ENCODE results near the gene SEPTIN5.

The SEPTIN5 gene

GRCh38 chr22:19666673-19667593, 47.4 kb upstream of the SEPTIN5 start:
- H3K4me2 ChIP-seq (ENCODE audit: low read length), result no peak overlapping the region

GRCh38 chr22:19667872-19668740, 46.2 kb upstream of the SEPTIN5 start:
- Histone ChIP-seq H3K4me3 (ENCODE audit: low read length) (no peak overlapping the region), H3K27ac (ENCODE audit: low read length) (no peak overlapping the region), H3K4me1 (ENCODE audit: low read length) (no peaks in the 10 kb centered on the region), H3K79me2 (ENCODE audit: low read length) (no peaks in the 10 kb centered on the region), H2AFZ (ENCODE audit: low read depth, low read length) (no peak overlapping the region), H4K20me1 (ENCODE audit: insufficient read depth, low read length) (no peaks in the 10 kb centered on the region), H3K36me3 (replicated peaks; ENCODE audit: low read depth, low read length) (no peaks in the 10 kb centered on the region), H3K27me3 (ENCODE audit: low read depth, low read length) (peaks cover 13% of the 10 kb centered on the region), H3K4me2 (ENCODE audit: low read length) (no peak overlapping the region), H3K9me3 (ENCODE audit: insufficient read depth, low read length) (no peaks in the 10 kb centered on the region), H3K9ac (ENCODE audit: low read length) (no peak overlapping the region)
- TF ChIP-seq CTCF (IDR thresholded peaks at IDR 0.05; ENCODE audit: low read depth, low read length) (no peak), EZH2phosphoT487 (IDR thresholded peaks at IDR 0.05; ENCODE audit: low read depth) (no peak)

More at GRCh38 chr22:19666673-19667593, 47.4 kb upstream of the SEPTIN5 start:
- Histone ChIP-seq H3K9me3 (ENCODE audit: insufficient read depth, low read length) (no peaks in the 10 kb centered on the region), H2AFZ (ENCODE audit: low read depth, low read length) (no peak overlapping the region), H3K4me3 (ENCODE audit: low read length) (no peak overlapping the region), H3K9ac (ENCODE audit: low read length) (no peak overlapping the region), H4K20me1 (ENCODE audit: insufficient read depth, low read length) (no peaks in the 10 kb centered on the region), H3K79me2 (ENCODE audit: low read length) (no peaks in the 10 kb centered on the region), H3K27me3 (ENCODE audit: low read depth, low read length) (peaks cover 10% of the 10 kb centered on the region), H3K36me3 (replicated peaks; ENCODE audit: low read depth, low read length) (no peaks in the 10 kb centered on the region), H3K4me1 (ENCODE audit: low read length) (no peaks in the 10 kb centered on the region), H3K27ac (ENCODE audit: low read length) (no peak overlapping the region)
- TF ChIP-seq CTCF (IDR thresholded peaks at IDR 0.05; ENCODE audit: low read depth, low read length), result no peak
- TF ChIP-seq EZH2phosphoT487 (IDR thresholded peaks at IDR 0.05; ENCODE audit: low read depth), result no peak

- Histone ChIP-seq H3K4me3 (ENCODE audit: low read length) (no peak overlapping the region), H3K4me1 (ENCODE audit: low read length) (no peaks in the 10 kb centered on the region), H3K27me3 (ENCODE audit: low read depth, low read length) (peaks cover 13% of the 10 kb centered on the region), H3K9ac (ENCODE audit: low read length) (no peak overlapping the region), H4K20me1 (ENCODE audit: insufficient read depth, low read length) (no peaks in the 10 kb centered on the region), H3K9me3 (ENCODE audit: insufficient read depth, low read length) (no peaks in the 10 kb centered on the region), H3K27ac (ENCODE audit: low read length) (no peak overlapping the region), H3K36me3 (replicated peaks; ENCODE audit: low read depth, low read length) (no peaks in the 10 kb centered on the region), H3K79me2 (ENCODE audit: low read length) (no peaks in the 10 kb centered on the region), H2AFZ (ENCODE audit: low read depth, low read length) (no peak overlapping the region), H3K4me2 (ENCODE audit: low read length) (no peak overlapping the region)
- TF ChIP-seq EZH2phosphoT487 (IDR thresholded peaks at IDR 0.05; ENCODE audit: low read depth) (no peak), CTCF (IDR thresholded peaks at IDR 0.05; ENCODE audit: low read depth, low read length) (no peak)
Observed at GRCh38 chr22:19668748-19669147, 45.6 kb upstream of the SEPTIN5 start.

- no peak overlapping the region for H2AFZ ChIP-seq (ENCODE audit: low read depth, low read length)
- no peaks in the 10 kb centered on the region for H3K79me2 ChIP-seq (ENCODE audit: low read length)
- H3K27ac ChIP-seq (ENCODE audit: low read length), result no peak overlapping the region
- H3K27me3 ChIP-seq (ENCODE audit: low read depth, low read length), result peaks cover 14% of the 10 kb centered on the region
- H3K4me1 ChIP-seq (ENCODE audit: low read length), result no peaks in the 10 kb centered on the region
- H3K4me2 ChIP-seq (ENCODE audit: low read length), result no peak overlapping the region
- no peaks in the 10 kb centered on the region for H4K20me1 ChIP-seq (ENCODE audit: insufficient read depth, low read length)
- H3K9me3 ChIP-seq (ENCODE audit: insufficient read depth, low read length), result no peaks in the 10 kb centered on the region
- no peak overlapping the region for H3K9ac ChIP-seq (ENCODE audit: low read length)
- no peak overlapping the region for H3K4me3 ChIP-seq (ENCODE audit: low read length)
- TF ChIP-seq CTCF (IDR thresholded peaks at IDR 0.05; ENCODE audit: low read depth, low read length) (no peak), EZH2phosphoT487 (IDR thresholded peaks at IDR 0.05; ENCODE audit: low read depth) (no peak)
- H3K36me3 ChIP-seq (replicated peaks; ENCODE audit: low read depth, low read length), result no peaks in the 10 kb centered on the region
Observed at GRCh38 chr22:19669570-19669969, 44.7 kb upstream of the SEPTIN5 start.
